GM18520 (cell line): Measurements from ENCODE around the gene TAF5.
A peak's percentile ranks its signal among the peaks of the same experiment; 100 is the strongest.
"Not testable (repeated sequence)": the region's sequence is repeated elsewhere in the genome, so short reads cannot be mapped to it uniquely, and the experiment has no call there.

ENCODE experiments used
- ATAC-seq: cut with Tn5 transposase; IDR thresholded peaks from one replicate; pipeline ENCODE4 v1.9.1; 2021; ENCODE audit not compliant: unreplicated experiment

TAF5 gene

DNA sequence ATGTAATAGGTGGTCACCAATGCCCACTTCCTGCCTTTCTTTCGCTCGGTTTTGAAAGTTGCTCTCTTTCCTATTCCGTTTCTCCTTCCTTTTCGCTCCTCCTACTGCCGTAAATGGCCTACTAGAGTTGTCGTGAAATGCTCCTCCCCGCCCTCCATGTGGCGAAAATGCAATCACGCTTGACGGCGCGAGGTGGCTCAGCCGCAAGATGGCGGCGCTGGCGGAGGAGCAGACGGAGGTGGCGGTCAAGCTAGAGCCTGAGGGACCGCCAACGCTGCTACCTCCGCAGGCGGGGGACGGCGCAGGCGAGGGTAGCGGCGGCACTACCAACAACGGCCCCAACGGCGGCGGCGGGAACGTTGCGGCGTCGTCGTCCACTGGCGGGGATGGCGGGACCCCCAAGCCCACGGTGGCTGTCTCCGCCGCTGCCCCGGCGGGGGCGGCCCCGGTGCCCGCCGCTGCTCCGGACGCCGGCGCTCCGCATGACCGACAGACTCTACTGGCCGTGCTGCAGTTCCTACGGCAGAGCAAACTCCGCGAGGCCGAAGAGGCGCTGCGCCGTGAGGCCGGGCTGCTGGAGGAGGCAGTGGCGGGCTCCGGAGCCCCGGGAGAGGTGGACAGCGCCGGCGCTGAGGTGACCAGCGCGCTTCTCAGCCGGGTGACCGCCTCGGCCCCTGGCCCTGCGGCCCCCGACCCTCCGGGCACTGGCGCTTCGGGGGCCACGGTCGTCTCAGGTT is at the start of gene TAF5:
Gene TAF5, plus strand, starts transcription at position 195 of the 737 bp plus-strand sequence. Its CDS starts 14 bp downstream, at position 209.
- ATAC-seq: peak; percentile 48

DNA sequence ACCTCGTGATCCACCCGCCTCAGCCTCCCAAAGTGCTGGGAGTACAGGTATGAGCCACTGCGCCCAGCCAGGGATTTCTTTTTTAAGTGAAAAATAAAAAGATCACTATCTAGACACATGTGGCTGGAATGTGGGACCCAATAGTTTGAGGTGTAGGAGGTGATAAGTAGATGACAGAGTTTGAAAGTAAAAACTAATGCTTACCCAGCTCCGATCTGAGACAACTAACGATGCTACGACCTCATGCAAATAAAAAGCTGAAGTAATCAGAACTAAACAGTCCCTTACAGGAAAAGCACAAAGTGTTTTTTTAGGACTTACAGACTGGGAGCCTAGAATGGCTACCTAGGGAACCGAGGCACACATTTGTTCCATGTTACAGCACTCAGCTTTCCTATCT is 39.9 kb upstream of the TAF5 start:
- ATAC-seq: peak; percentile 41

DNA sequence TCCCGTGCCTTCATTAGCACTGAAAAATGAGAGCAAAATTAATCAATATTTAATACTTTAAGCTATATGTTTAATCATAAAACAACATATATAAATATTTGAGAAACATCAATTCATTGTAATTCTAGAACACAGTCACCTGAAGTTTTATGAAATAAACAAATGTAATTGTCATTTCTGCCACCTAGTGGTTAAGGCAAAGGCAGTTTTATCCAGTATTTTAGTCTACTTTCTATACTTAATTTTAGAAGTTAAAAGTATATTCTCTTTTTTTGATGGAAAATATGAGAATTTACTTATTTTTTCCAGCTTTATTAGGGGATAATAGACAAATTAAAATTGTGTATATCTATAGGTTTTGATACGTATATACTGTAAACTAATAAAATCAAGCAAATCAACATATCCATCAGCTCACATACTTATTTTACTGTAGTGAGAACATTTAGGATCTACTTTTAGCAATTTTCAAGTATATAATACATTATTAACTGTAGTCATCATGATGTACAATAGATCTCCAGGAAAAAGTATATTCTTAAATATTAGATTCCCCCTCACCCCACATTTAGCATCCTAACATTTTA is 33.7 kb upstream of the TAF5 start:
- no peak for ATAC-seq

DNA sequence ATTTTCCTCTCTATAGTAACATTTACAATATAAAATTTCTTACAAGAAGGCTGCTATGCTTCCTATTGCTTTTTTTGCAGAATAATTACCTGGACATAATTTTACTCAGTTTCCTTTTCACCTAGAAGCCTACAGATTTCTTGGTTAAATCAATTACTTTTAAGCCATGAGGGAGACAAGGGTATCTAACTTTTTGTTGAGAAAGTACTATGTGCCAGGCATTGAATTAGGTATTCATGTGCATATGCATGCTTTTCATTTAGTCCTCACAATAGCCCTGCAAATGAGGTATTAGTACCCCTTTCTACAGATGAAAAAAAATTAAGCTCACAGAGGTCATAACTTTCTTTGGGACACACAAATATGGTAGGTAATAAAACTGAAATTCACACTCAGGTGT is 33.2 kb upstream of the TAF5 start:
- no peak for ATAC-seq

DNA sequence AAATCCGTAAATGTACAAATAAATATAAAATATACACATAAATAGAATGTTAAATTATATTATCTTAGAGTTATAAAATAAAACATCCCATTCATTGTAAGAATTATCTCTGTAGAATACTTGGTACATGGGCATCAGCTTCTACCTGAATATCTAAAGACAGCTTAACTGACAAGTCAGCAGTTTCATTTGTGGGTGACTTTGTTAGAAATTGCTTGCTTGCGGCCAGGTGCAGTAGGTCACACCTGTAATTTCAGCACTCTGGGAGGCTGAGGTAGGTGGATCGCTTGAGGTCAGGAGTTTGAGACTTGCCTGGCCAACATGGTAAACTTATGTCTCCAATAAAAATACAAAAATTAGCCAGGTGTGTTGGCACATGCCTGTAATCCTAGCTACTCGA is 31.4 kb upstream of the TAF5 start:
- no peak for ATAC-seq

DNA sequence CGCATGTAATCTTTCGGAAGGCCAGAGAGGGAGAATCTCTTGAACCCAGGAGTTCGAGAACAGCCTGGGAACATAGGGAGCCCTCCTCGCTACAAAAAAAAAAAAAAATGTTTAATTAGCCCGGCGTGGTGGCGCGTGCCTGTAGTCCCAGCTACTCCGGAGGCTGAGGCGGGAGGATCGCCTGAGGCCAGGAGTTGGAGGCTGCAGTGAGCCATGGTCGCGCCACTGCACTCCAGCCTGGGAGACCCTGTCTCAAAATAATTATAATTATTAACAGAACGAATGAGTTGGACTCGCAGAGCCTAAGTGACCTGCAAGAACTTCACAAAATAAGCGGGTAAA is 17.6 kb upstream of the TAF5 start:
- no peak for ATAC-seq

DNA sequence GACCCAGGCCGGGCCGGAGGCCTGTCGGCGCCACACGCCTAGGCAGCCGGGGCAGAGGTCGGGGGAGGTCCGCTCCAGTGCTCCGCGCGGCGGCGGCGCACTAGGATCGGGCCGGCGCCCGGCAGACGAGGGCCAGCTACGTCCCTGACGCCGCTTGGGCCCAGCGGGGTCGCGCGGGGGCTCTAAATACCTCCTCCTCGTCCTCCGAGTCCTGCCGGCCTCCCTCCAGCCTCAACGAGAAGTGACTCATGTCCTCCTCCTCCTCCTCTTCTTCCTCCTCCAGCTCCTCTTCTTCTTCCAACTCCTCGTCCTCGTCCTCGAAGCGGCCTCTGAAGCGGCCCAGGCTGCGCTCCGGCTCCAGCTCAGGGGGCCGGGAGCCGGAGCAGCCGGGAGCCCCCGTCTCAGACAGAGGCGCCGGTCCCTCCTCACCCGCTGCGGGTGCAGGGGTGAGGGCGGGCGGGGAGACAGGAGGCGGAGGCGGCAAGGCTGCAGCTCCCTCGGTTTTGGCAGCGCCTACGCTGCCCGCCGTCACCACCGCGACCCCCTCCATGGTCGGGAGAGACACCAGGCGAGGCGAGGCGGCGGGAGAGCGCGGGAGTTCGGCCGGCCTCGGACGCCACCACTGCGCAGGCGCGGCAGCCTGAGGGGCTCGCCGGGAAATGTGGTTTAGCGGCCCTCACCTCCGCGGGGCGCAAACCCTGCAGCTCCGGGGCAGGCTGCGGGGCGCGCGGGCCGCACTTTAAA is 17.1 kb upstream of the TAF5 start, which contains the start of gene PCGF6:
Gene PCGF6, minus strand, starts transcription at position 624 of the 744 bp plus-strand sequence. Its CDS starts 74 bp downstream, at position 550.
- ATAC-seq: peak; percentile 70

DNA sequence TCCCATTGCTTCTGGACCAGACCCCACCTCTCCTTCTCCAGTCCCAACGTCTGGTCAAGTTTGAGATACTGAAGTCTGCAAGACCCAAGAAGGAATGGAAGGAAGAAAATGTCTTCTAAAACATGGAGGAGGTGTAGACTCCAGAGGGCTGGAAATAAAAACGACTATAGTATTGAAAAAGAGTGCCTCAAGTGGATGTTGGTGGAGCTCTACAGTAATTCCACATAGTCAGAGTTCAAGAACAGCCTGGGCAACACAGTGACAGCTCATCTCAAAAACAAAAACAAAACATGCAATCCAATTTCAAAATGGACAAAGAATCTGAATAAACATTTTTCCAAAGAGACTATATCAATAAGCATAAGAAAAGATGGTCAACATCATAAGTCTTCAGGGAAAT is 14.5 kb upstream of the TAF5 start:
- ATAC-seq: no peak

DNA sequence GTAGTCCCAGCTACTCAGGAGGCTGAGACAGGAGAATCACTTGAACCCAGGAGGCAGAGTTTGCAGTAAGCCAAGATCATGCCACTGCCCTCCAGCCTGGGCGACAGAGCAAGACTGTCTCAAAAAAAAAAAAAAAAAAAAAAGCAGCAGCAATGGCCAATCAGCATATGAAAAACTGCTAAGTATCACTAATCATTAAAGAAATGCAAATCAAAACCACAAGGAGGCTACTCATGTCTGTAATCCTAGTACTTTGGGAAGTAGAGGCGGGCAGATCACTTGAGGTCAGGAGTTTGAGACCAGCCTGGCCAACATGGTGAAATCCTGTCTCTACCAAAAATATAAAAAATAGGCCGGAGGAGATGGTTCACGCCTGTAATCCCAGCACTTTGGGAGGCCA is 13.2 kb upstream of the TAF5 start:
- not testable (repeated sequence) for ATAC-seq

DNA sequence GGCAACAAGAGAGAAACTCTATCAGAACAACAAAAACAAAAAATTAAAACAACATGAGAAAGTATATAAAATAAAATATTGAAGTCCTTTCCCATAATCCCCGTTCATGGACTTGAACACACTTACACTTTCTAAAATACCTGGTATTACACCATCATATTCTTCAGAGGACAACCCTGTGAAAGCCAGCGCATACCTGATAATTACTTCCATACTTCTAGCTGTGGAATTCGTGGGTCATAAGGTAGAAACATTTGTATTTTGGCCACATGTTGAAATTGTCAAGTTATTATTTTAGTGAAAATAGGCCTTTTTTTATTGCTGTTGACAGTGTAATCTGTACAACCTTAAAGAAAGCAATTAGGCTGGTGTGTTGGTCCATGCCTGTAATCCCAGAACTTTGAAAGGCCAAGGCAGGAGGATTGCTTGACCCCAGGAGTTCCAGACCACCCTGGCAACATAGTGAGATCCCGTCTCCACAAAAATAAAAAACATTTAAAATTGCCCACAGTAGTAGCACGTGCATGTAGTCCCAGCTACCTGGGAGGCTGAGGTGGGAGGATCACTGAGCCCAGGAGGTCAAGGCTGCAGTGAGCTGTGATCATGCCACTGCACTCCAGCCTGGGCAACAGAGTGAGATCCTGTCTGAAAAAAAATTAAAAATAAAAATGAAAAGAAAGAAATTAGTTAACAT is 11.7 kb upstream of the TAF5 start:
- no peak for ATAC-seq

DNA sequence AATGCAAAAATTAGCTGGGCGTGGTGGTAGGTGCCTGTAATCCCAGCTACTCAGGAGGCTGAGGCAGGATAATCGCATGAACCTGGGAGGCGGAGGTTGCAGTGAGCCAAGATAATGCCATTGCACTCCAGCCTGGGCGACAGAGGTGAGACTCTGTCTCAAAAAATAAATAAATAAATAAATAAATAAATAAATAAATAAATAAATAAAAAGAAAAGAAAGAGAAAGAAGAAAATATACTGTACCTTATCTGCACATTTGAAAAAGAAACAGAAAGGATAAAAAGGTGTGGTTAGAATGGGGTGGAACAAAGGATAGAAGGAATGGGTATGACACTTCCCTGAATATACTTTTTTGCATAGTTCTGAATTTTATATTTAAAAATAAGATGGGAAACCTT is 8.3 kb upstream of the TAF5 start:
- ATAC-seq: not testable (repeated sequence)

DNA sequence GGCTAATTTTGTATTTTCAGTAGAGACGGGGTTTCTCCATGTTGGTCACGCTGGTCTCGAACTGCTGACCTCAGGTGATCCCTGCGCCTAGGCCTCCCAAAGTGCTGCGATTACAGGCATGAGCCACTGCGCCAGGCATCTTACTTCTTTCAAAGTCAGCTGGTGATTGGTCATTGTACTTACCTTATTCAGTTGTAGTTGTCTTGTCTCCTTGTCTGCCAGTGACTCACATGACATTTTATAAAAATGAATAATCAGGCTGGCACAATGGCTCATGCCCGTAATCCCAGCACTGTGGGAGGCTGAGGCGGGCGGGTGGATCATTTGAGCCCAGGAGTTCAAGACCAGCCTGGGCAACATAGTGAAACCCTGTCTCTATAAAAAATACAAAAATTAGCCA is 7.0 kb upstream of the TAF5 start:
- not testable (repeated sequence) for ATAC-seq

DNA sequence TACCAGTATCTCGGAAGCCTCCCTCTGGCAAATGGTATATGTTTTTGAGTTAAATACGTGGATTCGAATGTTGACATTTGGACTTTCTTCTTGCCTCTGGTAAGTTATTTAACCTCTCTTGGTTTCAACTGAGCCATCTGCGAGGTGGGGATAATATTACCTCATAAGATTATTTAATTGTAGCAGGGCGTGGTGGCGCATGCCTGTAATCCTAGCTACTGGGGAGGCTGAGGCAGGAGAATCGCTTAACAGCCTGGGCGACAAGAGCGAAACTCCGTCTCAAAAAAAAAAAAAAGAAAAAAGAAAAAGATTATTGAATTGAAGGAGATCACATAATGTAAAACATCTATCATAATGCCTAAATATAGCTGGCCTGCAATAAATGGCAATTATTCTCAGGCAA is 396 bp upstream of the TAF5 start:
- ATAC-seq: no peak

DNA sequence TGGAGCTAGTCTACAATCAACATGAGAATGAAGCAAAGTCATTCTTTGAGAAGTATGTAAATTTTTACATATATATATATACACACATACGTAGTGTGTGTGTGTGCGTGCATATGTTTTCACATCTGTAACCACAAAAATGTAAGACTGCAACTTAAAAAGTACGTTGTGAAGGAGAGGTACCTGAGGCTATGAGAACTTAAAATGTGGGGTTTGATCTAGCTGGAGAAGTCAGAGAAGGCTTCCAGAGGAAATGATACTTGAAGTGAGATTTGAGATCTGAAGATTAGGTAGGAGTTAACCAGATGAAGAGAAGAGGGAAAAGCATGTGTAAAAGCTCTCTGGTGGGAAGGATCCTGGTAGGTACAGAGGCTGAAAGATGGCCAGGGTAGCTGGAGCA is 5.8 kb downstream of the TAF5 start:
- ATAC-seq: no peak

DNA sequence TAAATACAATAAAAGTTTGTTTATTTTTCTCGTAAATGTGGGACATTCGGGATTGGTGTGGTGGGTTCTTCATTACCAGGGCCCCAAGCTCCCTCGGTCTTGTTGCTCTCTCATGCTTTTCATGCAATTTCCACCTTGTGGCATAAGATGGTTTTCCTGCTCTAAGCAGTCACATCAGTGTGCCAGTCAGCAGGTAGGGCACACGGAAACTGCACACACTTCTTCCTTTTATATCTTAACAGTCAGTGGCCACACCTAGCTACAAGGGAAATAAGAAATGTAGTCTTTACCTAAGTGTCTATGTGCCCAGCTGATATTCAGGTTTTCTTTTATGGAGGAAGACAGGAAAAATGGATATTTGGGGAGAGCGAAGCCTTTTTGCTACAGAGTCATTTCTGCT is 6.5 kb downstream of the TAF5 start:
- ATAC-seq: no peak

DNA sequence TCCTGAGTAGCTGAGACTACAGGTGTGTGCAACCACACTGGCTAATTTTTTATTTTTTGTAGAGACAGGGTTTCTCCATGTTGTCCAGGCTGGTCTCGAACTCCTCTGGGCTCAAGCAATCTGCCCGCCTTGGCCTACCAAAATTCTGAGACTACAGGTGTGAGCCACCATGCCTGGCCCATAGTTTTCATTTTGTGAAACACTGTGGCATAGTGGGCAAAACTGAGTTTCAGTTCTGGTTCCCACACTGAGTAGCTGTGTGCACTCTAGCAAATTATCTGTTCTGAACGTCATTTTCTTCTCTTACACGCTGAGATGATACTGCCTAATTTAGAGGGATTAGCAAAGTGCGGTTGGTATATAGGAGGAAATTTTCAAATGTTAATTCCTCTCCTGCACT is 15.0 kb downstream of the TAF5 start:
- ATAC-seq: no peak

DNA sequence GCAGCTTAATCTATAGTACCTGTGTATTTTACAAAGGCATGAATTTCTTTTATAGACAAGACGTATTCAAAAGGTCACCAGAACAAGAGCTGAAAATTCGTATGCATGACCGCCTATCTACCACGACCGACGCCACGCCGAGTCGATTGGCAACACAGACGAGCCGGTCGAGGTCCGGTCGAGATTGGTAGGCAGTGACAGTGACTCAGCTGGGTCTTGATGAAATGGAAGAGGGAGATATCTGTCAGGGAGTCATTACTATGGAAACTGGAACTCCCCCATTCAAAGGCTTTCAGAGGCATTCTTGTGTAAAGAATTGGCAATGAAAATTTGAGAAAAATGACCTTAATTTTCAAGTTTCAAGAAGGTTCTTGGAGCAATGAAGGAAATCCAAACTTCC is 26.4 kb downstream of the TAF5 start:
- no peak for ATAC-seq

DNA sequence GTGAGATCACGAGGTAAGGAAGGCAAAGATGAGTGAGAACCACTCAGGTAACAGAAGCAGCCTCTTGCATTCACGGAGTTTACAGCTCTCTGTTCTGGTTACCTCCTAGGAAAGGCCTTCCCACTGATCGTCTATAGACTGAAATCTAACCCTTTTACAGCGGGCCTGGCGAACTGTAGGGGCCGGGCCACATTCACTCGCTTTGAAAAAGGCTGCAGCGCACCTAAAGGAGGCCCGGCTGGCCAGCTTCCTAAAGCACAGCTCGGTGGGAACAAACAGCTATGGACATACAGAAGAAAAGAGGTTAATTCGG is 27.9 kb downstream of the TAF5 start:
- ATAC-seq: no peak

DNA sequence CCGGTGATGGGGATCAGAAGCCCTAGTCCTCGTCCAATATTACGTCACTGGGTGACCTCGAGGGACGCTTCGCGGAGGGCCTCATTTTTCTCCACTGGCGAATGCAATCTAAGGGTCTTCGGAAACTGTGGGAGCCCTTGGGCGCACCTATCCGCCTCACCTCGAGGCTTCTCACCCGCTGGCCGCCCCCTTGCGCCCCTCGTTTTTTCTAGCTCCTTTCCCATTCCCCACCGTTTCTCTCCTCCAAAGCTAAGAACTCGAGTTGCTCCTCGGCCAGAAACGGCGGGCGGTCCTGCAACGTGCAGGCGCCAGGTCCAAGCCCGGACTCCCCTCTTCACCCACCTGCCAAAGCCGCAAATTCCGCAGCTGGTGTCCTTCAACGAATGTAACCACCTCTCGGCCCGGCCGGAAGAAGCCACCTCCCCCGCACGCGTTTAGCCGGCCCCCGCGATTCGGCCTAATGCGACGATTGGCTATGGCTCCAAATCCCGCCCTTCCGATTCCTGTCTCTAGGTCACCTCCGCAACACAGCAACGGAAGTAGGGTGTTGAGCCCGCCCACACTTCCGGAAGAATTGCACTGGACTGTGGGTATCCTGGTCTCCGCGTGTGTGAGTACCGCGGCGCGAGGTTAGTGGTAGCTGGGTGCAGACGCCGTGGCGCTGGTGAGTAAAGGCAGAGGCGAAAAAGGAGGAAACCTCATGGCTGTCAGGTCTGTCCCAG is 28.5 kb downstream of the TAF5 start, which contains the start of the genes ATP5MK and PDCD11:
Gene ATP5MK, minus strand, starts transcription at position 409 of the 722 bp plus-strand sequence. CDS start 4,018 bp downstream, outside the sequence.
Gene PDCD11, plus strand, starts transcription at position 560 of the 722 bp plus-strand sequence. CDS start 1,801 bp downstream, outside the sequence.
- ATAC-seq: peak; percentile 96

DNA sequence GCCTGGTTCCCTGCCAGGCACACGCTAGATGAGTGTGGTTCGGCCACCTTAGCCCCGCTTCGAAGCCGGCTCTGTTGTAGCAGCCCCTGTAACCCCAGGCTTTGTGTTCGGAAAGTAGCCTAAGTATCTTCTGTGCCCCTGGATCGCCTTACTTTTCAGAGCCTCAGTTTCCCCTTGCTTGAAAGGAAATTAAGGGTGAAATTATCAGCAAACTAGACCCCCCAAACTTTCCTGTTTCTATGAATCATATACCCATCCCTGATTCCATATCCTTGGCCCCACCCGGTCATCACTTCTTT is 29.0 kb downstream of the TAF5 start:
- no peak for ATAC-seq
